ENCODE data around the gene TAOK2. TPM values are rescaled to one million over a fixed set of nuclear protein-coding genes. Genes with fewer than 3 reads are reported as not detected.

The TAOK2 gene
- total and polyA plus RNA-seq, 2 of the 4 experiments (the other 2 are of a cell fraction), result 23.0 to 31.7 TPM

DNA sequence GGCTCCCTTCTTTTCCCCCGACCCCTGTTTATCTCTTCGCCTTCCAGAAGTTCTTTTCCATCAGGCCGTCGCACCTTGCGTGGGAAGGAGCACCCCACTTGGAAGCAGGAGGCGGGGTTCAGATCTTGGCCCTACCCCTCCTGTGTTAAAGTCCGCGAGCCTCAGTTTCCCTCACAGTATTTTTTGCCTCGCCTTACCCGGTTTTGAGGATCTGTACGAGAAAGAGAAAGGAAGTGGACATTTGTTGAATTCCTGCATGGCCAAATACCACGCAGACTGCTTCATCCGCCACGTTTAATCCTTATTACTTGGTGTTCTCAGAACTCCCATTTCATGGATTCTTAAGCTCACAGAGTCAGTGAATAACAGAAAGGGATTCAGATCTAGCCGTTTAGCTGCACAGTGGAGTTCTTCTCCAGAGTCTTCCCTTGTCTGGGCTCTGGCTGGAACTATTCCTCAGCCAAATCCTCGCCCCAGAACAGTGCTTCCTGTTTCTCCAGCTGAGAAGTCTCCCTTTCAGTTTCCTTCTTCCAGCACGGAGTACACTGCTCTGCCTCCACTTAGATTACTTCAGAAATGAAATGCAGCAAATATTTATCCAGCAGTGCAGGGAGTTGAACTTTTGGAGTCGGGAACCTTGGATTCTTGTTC lies 11.2 kb upstream of the TAOK2 start:
- peak; percentile 10 for ATAC-seq (ENCODE audit: low read depth)
- H3K14ac ChIP-seq (replicated peaks; ENCODE audit: low read depth, low read length), result peak overlapping the region; percentile 95
- dilution Hi-C loops (cut with HindIII; ENCODE audit: low sequenced_read_pairs, unreplicated experiment), result no loop called here
- intact Hi-C loops (cut with micrococcal nuclease), result no loop called here
- H3K36me3 ChIP-seq (ENCODE audit: control insufficient read depth, insufficient read depth, low read length), result peaks cover 5% of the 10 kb centered on the region
- H3K4me3 ChIP-seq (ENCODE audit: insufficient read depth, low read depth, low read length), result peak overlapping the region; percentile 55
- H3K79me1 ChIP-seq (ENCODE audit: low read depth in 1 of 2, low read length in 2 of 2), result peaks cover 12 to 25% of the 10 kb centered on the region in 2 experiments; a peak in 3 of 4 replicates
- TF ChIP-seq POLR2A (IDR thresholded peaks at IDR 0.05; ENCODE audit: low read depth, low read length) (peak; percentile 20; the same call in 1 of the 2 replicates), RFX5 (IDR thresholded peaks at IDR 0.05; ENCODE audit: low read depth, low read length) (no peak)
- peak overlapping the region; percentile 80 for H3K4ac ChIP-seq (ENCODE audit: low read depth, low read length)
- POLR2A ChIA-PET (ENCODE audit: unreplicated experiment), result interaction anchor here (0.6 to 2.0 kb wide), 5 partner anchors 11 to 114 kb away, joined by 3 to 8 read pairs (median 5); partner anchors contain the start of genes SEZ6L2 and TAOK2
- H2BK120ac ChIP-seq (ENCODE audit: low read depth, low read length), result peak overlapping the region; percentile 9; the same call in 1 of the 2 replicates
- H2AFZ ChIP-seq (replicated peaks; ENCODE audit: low read length, poor library complexity), result peak overlapping the region; percentile 97
- CTCF ChIA-PET, result interaction anchor here (0.8 kb wide), 1 partner anchor 11 kb away, joined by 3 read pairs; the partner anchor contains the start of gene TAOK2
- peak overlapping the region; percentile 79 for H3K18ac ChIP-seq (ENCODE audit: low read depth, low read length)
- H3K4me1 ChIP-seq (ENCODE audit: control insufficient read depth, insufficient read depth, low read length), result peaks cover 8% of the 10 kb centered on the region
- peak overlapping the region; percentile 38; the same call in 1 of the 2 replicates for H2BK20ac ChIP-seq (ENCODE audit: low read depth, low read length)
- peak overlapping the region; percentile 99 for H2AK9ac ChIP-seq (replicated peaks; ENCODE audit: low read depth, low read length, poor library complexity)
- H3K9ac ChIP-seq (ENCODE audit: low read depth, low read length), result peak overlapping the region; percentile 94
- in situ Hi-C loops (cut with MboI; ENCODE audit: low sequenced_read_pairs), result no loop called here
- no peaks in the 10 kb centered on the region for H3K9me3 ChIP-seq (ENCODE audit: control insufficient read depth, insufficient read depth, low read length)
- H3K23ac ChIP-seq (ENCODE audit: low read depth, low read length), result peak overlapping the region; percentile 98
- H2AK5ac ChIP-seq (ENCODE audit: low read depth, low read length), result peak overlapping the region; percentile 93
- H3K27ac ChIP-seq (ENCODE audit: insufficient read depth, low read length), result peak overlapping the region; percentile 81
- BruUV-seq (replicated peaks), result TSS peak; percentile 76
- peak overlapping the region; percentile 95 for H4K5ac ChIP-seq (ENCODE audit: low read depth, low read length)
- peak overlapping the region; percentile 98 for H3K4me2 ChIP-seq (ENCODE audit: low read depth, low read length)
- H3K9me1 ChIP-seq (ENCODE audit: insufficient read depth, low read length), result peaks cover 5% of the 10 kb centered on the region; the same call in 1 of the 2 replicates
- H4K8ac ChIP-seq (ENCODE audit: low read depth in 2 of 2, low read length in 2 of 2), result peak overlapping the region; percentile 78 to 88
- 40% methylated on average over 1 of the region's 18 CpGs; no CpG with 5 or more reads in 1 of the 2 experiments for WGBS, 2 experiments (ENCODE audit: extremely low coverage in 2 of 2, insufficient read length in 1 of 2)
- H2BK15ac ChIP-seq (ENCODE audit: low read depth, low read length), result peak overlapping the region; percentile 58
- DNase-seq, result peak; percentile 27
- peak overlapping the region; percentile 92 for H3K56ac ChIP-seq (ENCODE audit: extremely low read depth, insufficient read depth, low read length)
- no peaks in the 10 kb centered on the region for H4K20me1 ChIP-seq (ENCODE audit: insufficient read depth, low read length)
- peak overlapping the region; percentile 82 for H4K91ac ChIP-seq (ENCODE audit: insufficient read depth, low read depth, low read length)
- no peaks in the 10 kb centered on the region for H3K27me3 ChIP-seq (ENCODE audit: control insufficient read depth, insufficient read depth, low read length)
- H2BK5ac ChIP-seq (ENCODE audit: low read depth, low read length, poor library complexity, severe bottlenecking), result peak overlapping the region; percentile 76
